ENCODE data around the gene ATG14. TPM values are rescaled to one million over a fixed set of nuclear protein-coding genes. Genes with fewer than 3 reads are reported as not detected.

Gene ATG14
- total RNA-seq, 1 experiment from 2014 or later: 6.4 TPM

DNA sequence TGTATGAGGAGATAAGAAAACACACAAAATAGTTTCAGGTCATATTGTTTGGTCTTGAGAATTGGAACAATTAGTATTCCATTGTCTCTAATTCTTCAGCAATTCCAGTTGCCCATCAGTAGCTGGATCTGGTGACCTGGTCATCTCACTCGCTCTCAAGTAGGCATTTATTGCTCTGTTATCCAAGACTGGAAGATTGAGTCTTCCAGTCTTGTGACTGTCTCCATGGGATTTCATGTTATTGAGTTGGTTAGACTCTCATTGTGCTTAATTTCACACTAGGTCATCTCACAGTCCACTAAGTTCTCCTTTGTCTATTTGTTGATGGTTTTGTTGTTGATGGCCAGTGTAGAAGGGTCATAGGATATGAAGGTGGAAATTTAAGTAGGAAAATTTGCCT lies 92.9 kb downstream of the ATG14 start:
- DNase-seq: no peak

DNA sequence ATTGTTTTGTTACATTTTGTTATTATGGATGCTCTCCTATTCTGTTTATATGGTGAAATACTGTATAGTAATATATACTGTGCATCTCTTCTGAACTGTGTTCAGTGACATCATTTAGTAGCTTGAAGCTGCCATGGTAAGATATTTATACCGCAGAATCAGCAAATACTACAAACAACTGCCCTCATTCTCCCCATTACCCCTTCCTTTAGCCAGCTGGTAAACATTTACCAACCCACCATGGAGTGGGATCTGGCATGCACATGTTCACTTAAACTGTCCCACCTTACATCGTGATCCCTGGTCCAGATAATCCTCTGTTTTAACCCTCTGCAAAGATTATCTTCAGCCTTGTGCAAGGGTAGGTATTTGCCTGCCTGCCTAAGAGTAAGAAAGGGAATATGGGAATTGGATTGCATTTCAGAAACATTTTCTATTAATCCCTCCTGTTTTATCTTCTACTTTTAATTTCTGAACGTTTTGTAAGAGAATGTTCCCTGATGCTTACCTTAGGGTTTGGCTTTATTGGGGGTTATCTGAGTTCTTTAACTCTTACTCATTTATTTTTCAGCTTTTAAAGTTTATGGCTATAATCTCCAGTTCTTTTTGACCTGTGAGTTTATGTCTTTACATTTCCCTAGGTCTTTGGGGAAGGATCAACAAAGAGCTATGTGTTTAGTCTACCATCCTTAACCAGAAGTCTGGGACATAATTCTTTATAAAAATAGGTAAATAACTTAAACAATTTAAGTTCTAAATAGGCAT lies 93.9 kb downstream of the ATG14 start:
- DNase-seq: no peak
- Histone ChIP-seq H3K4me3 (no peak overlapping the region), H3K27me3 (no peaks in the 10 kb centered on the region), H3K36me3 (peaks cover 7% of the 10 kb centered on the region), H3K9me3 (peaks cover 2% of the 10 kb centered on the region; the same call in 1 of the 2 replicates)

More for the DNA sequence above, 92.9 kb downstream of the ATG14 start:
- H3K27me3 ChIP-seq: no peaks in the 10 kb centered on the region
- H3K4me3 ChIP-seq: no peak overlapping the region
- H3K36me3 ChIP-seq: peaks cover 7% of the 10 kb centered on the region; the same call in 1 of the 2 replicates
- no peaks in the 10 kb centered on the region for H3K9me3 ChIP-seq

DNA sequence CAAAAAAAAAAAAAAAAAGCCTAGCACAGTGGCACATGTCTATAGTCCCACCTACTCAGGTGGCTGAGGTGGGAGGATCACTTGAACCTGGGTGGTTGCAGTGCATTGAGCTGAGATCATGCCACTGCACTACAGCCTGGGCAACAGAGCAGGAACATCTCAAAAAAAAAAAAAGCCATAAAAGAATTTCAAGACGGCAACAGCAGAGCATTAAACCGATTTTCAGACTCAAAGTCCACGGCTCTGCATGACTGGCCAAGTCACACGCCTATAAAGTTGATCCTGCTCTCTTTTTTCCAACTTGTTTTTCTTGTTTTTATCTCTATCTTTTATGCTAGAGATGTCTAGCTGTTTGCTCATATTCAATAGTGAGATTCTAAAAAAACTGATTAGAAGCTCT lies 95.1 kb downstream of the ATG14 start:
- peaks cover 7% of the 10 kb centered on the region for H3K36me3 ChIP-seq
- no peak for DNase-seq
- peaks cover 5% of the 10 kb centered on the region for H3K9me3 ChIP-seq
- no peaks in the 10 kb centered on the region for H3K27me3 ChIP-seq
- H3K4me3 ChIP-seq: no peak overlapping the region

Other genes starting within 250 kb of the ATG14 start
- gene DLGAP5, start 220.2 kb downstream of the ATG14 start, total RNA-seq (2014; rRNA removed; shearing (Covaris generic); ENCODE audit: low replicate concordance): 27.6 and 41.4 TPM in 2 replicates
- 12.9 and 28.0 TPM in 2 replicates for gene FBXO34, start 140.4 kb downstream of the ATG14 start, total RNA-seq (2014; rRNA removed; shearing (Covaris generic); ENCODE audit: low replicate concordance)
- not detected in 2 replicates for gene TBPL2, start 28.8 kb upstream of the ATG14 start, total RNA-seq (2014; rRNA removed; shearing (Covaris generic); ENCODE audit: low replicate concordance)
- gene KTN1, start 168.4 kb upstream of the ATG14 start, total RNA-seq (2014; rRNA removed; shearing (Covaris generic); ENCODE audit: low replicate concordance): 56.9 and 153 TPM in 2 replicates